Medulla oblongata (tissue), 1 donor: ENCODE results near the gene MED10.

Source experiments
- DNase-seq: peaks from one replicate; pipeline ENCODE4 v3.0.0-alpha.2; 2015; ENCODE audit errors: extremely low spot score

Gene MED10

GRCh38 chr5:6348476-6349000 is 29.8 kb downstream of the MED10 start:
- DNase-seq = no peak

- DNase-seq = no peak
Measured at GRCh38 chr5:6347673-6348072, 30.7 kb downstream of the MED10 start.

- no peak for DNase-seq
Measured at GRCh38 chr5:6347165-6347564, 31.2 kb downstream of the MED10 start.

- no peak for DNase-seq
Measured at GRCh38 chr5:6344593-6344989, 33.8 kb downstream of the MED10 start.

- DNase-seq = no peak
Measured at GRCh38 chr5:6343951-6344592, 34.3 kb downstream of the MED10 start.

- no peak for DNase-seq
Measured at GRCh38 chr5:6342689-6343315, 35.5 kb downstream of the MED10 start.

- no peak for DNase-seq
Measured at GRCh38 chr5:6340100-6340499, 38.2 kb downstream of the MED10 start.

GRCh38 chr5:6338871-6339270 is 39.5 kb downstream of the MED10 start:
- DNase-seq = no peak

GRCh38 chr5:6338135-6338534 is 40.2 kb downstream of the MED10 start:
- DNase-seq = no peak

- peak; percentile 21 for DNase-seq
Measured at GRCh38 chr5:6333182-6333905, 45.0 kb downstream of the MED10 start.

GRCh38 chr5:6328173-6328572 is 50.2 kb downstream of the MED10 start:
- no peak for DNase-seq

GRCh38 chr5:6326776-6327175 is 51.6 kb downstream of the MED10 start:
- DNase-seq = no peak

- DNase-seq = no peak
Measured at GRCh38 chr5:6322163-6322713, 56.1 kb downstream of the MED10 start.
